Neuron (in vitro differentiated cells): ENCODE results near the gene MDN1.
"Not testable (repeated sequence)": the region's sequence is repeated elsewhere in the genome, so short reads cannot be mapped to it uniquely, and the experiment has no call there.

Source experiments
- H2AFZ ChIP-seq: one replicate; pipeline ENCODE4 v1.6.1; 2013; ENCODE audit warnings: low read depth, mild to moderate bottlenecking, inconsistent platforms, low read length, moderate library complexity
- H3K27me3 ChIP-seq: one replicate; pipeline ENCODE4 v1.6.1; 2013; ENCODE audit warnings: low read length; ENCODE audit not compliant: insufficient read depth
- H3K36me3 ChIP-seq: one replicate; pipeline ENCODE4 v1.6.1; 2013; ENCODE audit warnings: low read length; ENCODE audit not compliant: insufficient read depth
- H3K4me1 ChIP-seq: one replicate; pipeline ENCODE4 v1.6.1; 2013; ENCODE audit warnings: low read length; ENCODE audit not compliant: insufficient read depth
- H3K4me3 ChIP-seq: 2 replicates; pipeline ENCODE4 v1.5.1; 2013; ENCODE audit warnings: mild to moderate bottlenecking, low read length, moderate library complexity
- H3K9me3 ChIP-seq: one replicate; pipeline ENCODE4 v1.6.1; 2013; ENCODE audit warnings: low read length

MDN1 gene

GRCh38 chr6:89834884-89835792 is 15.5 kb upstream of the MDN1 start:
- peaks cover 8% of the 10 kb centered on the region for H3K4me1 ChIP-seq
- peaks cover 41% of the 10 kb centered on the region for H3K36me3 ChIP-seq
- no peaks in the 10 kb centered on the region for H3K9me3 ChIP-seq
- H2AFZ ChIP-seq, result no peak overlapping the region
- no peaks in the 10 kb centered on the region for H3K27me3 ChIP-seq
- H3K4me3 ChIP-seq, result no peak overlapping the region

- peak overlapping the region; percentile 85 for H3K4me3 ChIP-seq
- no peaks in the 10 kb centered on the region for H3K9me3 ChIP-seq
- H2AFZ ChIP-seq, result peak overlapping the region; percentile 76
- H3K27me3 ChIP-seq, result no peaks in the 10 kb centered on the region
- peaks cover 11% of the 10 kb centered on the region for H3K4me1 ChIP-seq
- peaks cover 23% of the 10 kb centered on the region for H3K36me3 ChIP-seq
These were observed 10.7 kb upstream of the MDN1 start for GRCh38 chr6:89830170-89830809.

GRCh38 chr6:89829472-89830169 is 10.0 kb upstream of the MDN1 start, which contains the start of gene CASP8AP2:
TSS of gene CASP8AP2 (plus strand) at chr6:89829880.
- H3K4me1 ChIP-seq, result peaks cover 11% of the 10 kb centered on the region
- peak within 1 kb of the TSS; percentile 92 for H2AFZ ChIP-seq
- no peaks in the 10 kb centered on the region for H3K9me3 ChIP-seq
- no peaks in the 10 kb centered on the region for H3K27me3 ChIP-seq
- H3K4me3 ChIP-seq, result peak within 1 kb of the TSS; percentile 85
- peaks cover 19% of the 10 kb centered on the region for H3K36me3 ChIP-seq

GRCh38 chr6:89828988-89829471 is 9.4 kb upstream of the MDN1 start:
- no peaks in the 10 kb centered on the region for H3K27me3 ChIP-seq
- peaks cover 19% of the 10 kb centered on the region for H3K36me3 ChIP-seq
- H3K4me3 ChIP-seq, result peak overlapping the region; percentile 85
- no peaks in the 10 kb centered on the region for H3K9me3 ChIP-seq
- peaks cover 11% of the 10 kb centered on the region for H3K4me1 ChIP-seq
- peak overlapping the region; percentile 92 for H2AFZ ChIP-seq

- Histone ChIP-seq H2AFZ (peak overlapping the region; percentile 92), H3K4me1 (peaks cover 11% of the 10 kb centered on the region), H3K4me3 (peak overlapping the region; percentile 85), H3K36me3 (peaks cover 17% of the 10 kb centered on the region)
- not testable (repeated sequence) for H3K9me3 ChIP-seq, H3K27me3 ChIP-seq
These were observed 8.9 kb upstream of the MDN1 start for GRCh38 chr6:89828475-89828987.

GRCh38 chr6:89826029-89826528 is 6.5 kb upstream of the MDN1 start:
- Histone ChIP-seq H2AFZ (no peak overlapping the region), H3K9me3 (no peaks in the 10 kb centered on the region), H3K36me3 (peaks cover 2% of the 10 kb centered on the region), H3K4me3 (no peak overlapping the region), H3K27me3 (no peaks in the 10 kb centered on the region), H3K4me1 (peaks cover 11% of the 10 kb centered on the region)

GRCh38 chr6:89818977-89819335 is 638 bp downstream of the MDN1 start:
- Histone ChIP-seq H3K4me1 (peaks cover 4% of the 10 kb centered on the region), H3K36me3 (no peaks in the 10 kb centered on the region), H2AFZ (peak overlapping the region; percentile 86), H3K27me3 (no peaks in the 10 kb centered on the region), H3K4me3 (peak overlapping the region; percentile 83), H3K9me3 (no peaks in the 10 kb centered on the region)

- no peaks in the 10 kb centered on the region for H3K27me3 ChIP-seq
- H3K4me1 ChIP-seq, result peaks cover 4% of the 10 kb centered on the region
- H3K4me3 ChIP-seq, result no peak overlapping the region
- H3K36me3 ChIP-seq, result no peaks in the 10 kb centered on the region
- no peaks in the 10 kb centered on the region for H3K9me3 ChIP-seq
- no peak overlapping the region for H2AFZ ChIP-seq
These were observed 2.1 kb downstream of the MDN1 start for GRCh38 chr6:89817481-89817880.

GRCh38 chr6:89813422-89813821 is 6.2 kb downstream of the MDN1 start:
- H3K9me3 ChIP-seq, H3K27me3 ChIP-seq, H2AFZ ChIP-seq, H3K36me3 ChIP-seq, H3K4me1 ChIP-seq, H3K4me3 ChIP-seq: not testable (repeated sequence)

- Histone ChIP-seq H3K36me3 (no peaks in the 10 kb centered on the region), H3K4me1 (no peaks in the 10 kb centered on the region), H2AFZ (no peak overlapping the region), H3K4me3 (no peak overlapping the region), H3K27me3 (no peaks in the 10 kb centered on the region), H3K9me3 (no peaks in the 10 kb centered on the region)
These were observed 12.0 kb downstream of the MDN1 start for GRCh38 chr6:89807581-89807980.

- Histone ChIP-seq H3K4me1 (no peaks in the 10 kb centered on the region), H3K36me3 (peaks cover 6% of the 10 kb centered on the region), H3K4me3 (no peak overlapping the region)
These were observed 13.7 kb downstream of the MDN1 start for GRCh38 chr6:89805814-89806371.

GRCh38 chr6:89803271-89803670 is 16.3 kb downstream of the MDN1 start:
- Histone ChIP-seq H3K4me1 (no peaks in the 10 kb centered on the region), H2AFZ (no peak overlapping the region), H3K27me3 (no peaks in the 10 kb centered on the region), H3K4me3 (no peak overlapping the region), H3K9me3 (no peaks in the 10 kb centered on the region), H3K36me3 (peaks cover 11% of the 10 kb centered on the region)

More at GRCh38 chr6:89805814-89806371, 13.7 kb downstream of the MDN1 start:
- Histone ChIP-seq H2AFZ (no peak overlapping the region), H3K27me3 (no peaks in the 10 kb centered on the region), H3K9me3 (no peaks in the 10 kb centered on the region)
